Measurements from ENCODE around the gene APBA2.
"Not testable (repeated sequence)": the region's sequence is repeated elsewhere in the genome, so short reads cannot be mapped to it uniquely, and the experiment has no call there.

APBA2 gene

DNA sequence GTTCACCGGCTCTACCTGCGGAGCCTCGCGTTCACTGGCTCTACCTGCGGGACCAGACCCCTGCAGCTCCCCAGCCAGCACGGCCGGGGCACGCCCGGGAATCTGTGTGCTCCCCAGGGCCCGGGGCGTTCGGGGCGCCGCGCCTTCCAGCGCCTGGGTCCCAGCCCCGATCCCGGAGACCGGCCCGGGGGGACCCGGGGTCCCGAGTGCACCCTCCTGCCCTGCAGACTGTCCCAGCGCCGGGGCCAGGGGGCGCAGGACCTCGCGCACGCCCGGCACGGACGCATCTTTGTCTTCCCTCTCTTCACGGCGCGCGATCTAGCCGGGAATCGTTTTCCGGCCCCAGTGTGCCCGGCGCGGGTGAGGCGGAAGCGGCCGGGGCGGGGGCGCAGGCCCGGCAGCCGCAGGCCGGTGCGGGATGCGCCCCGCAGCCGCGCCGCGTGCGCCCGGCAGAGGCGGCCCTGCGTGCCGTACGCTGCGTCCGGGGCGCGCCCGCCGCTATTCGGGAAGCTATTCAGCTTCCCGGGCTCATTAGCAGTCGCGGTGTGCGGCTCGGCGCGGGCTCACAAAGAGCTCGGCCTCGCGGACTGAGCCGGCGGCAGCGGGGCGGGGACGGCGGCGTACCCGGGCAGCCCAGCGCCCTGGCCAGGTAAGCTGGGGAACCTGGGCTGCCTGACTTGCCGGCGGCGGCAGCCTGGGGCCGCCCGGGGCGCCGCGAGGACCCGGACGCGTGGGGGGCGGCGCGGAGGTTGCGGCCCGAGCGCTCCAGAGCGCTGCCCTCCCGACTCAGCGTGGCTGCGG lies at the start of gene APBA2:
Gene APBA2, plus strand, starts transcription at position 345 of the 801 bp plus-strand sequence. CDS start 167,911 bp downstream, outside the sequence.
- DNase-seq (ENCODE audit: low read depth): peak; percentile 55

DNA sequence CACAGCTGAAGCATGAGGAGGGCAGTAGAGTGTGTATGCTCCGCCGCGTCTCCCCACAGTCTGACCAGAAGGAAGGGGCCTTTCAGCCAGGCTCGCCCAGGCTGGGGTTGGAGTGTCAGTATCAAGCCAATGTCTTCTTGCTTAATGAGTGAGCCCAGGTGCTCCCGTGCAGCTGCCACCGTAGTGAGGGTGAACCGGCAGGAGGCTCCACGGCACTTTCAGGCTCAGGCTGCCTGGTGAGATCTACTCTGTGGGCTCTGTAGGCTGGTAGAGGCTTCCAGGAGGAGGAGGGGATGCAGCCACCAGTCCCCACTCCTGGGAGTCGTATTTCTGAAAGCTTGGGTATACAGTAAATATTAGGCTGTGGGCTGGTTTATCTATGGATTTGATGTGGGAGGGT lies 45.5 kb upstream of the APBA2 start:
- not testable (repeated sequence) for DNase-seq (ENCODE audit: low read depth)

- not testable (repeated sequence) for DNase-seq (ENCODE audit: low read depth)
Measured at GRCh38 chr15:28842210-28842609, 43.6 kb upstream of the APBA2 start.

GRCh38 chr15:28843520-28843919 lies 42.3 kb upstream of the APBA2 start:
- not testable (repeated sequence) for DNase-seq (ENCODE audit: low read depth)

- not testable (repeated sequence) for DNase-seq (ENCODE audit: low read depth)
Measured at GRCh38 chr15:28844147-28844546, 41.6 kb upstream of the APBA2 start.

- not testable (repeated sequence) for DNase-seq (ENCODE audit: low read depth)
Measured at GRCh38 chr15:28847247-28847646, 38.5 kb upstream of the APBA2 start.

DNA sequence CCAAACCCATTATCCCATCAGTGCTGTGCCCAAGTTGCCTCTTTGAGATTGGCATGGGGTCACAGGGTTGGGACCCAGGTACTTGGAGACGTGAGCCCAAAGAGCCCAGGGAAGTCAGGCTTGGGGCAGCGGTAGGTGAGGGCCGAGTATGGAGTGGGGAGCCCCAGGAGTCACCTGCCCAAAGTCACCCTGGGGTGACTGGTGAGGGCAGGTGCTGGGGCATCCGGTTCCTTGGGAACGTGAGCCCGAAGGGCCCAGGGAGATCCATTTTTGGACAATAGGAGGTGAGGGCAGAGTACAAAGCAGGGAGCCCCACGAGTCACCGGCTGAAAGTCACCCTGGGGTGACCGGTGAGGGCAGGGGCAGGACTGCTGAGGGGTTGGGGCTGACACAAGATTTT lies 37.8 kb upstream of the APBA2 start:
- not testable (repeated sequence) for DNase-seq (ENCODE audit: low read depth)

GRCh38 chr15:28848521-28848920 lies 37.3 kb upstream of the APBA2 start, which contains the start of gene GOLGA6L7:
Gene GOLGA6L7, minus strand, starts transcription at chr15:28848644. Its CDS starts 95 bp downstream, at chr15:28848549.
- DNase-seq (ENCODE audit: low read depth): peak; percentile 3

GRCh38 chr15:28849271-28849670 lies 36.5 kb upstream of the APBA2 start:
- not testable (repeated sequence) for DNase-seq (ENCODE audit: low read depth)

DNA sequence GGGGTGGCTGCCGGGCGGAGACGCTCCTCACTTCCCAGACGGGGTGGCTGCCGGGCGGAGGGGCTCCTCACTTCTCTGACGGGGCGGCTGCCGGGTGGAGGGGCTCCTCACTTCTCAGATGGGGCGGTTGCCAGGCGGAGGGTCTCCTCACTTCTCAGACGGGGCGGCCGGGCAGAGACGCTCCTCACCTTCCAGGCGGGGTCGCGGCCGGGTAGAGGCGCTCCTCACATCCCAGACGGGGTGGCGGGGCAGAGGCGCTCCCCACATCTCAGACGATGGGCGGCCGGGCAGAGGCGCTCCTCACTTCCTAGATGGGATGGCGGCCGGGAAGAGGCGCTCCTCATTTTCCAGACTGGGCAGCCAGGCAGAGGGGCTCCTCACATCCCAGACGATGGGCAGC lies 36.0 kb upstream of the APBA2 start:
- DNase-seq (ENCODE audit: low read depth): not testable (repeated sequence)

- not testable (repeated sequence) for DNase-seq (ENCODE audit: low read depth)
Measured at GRCh38 chr15:28853654-28854053, 32.1 kb upstream of the APBA2 start.

GRCh38 chr15:28854578-28854977 lies 31.2 kb upstream of the APBA2 start:
- DNase-seq (ENCODE audit: low read depth): not testable (repeated sequence)

- no peak for DNase-seq (ENCODE audit: low read depth)
Measured at GRCh38 chr15:28861031-28861534, 24.7 kb upstream of the APBA2 start.

DNA sequence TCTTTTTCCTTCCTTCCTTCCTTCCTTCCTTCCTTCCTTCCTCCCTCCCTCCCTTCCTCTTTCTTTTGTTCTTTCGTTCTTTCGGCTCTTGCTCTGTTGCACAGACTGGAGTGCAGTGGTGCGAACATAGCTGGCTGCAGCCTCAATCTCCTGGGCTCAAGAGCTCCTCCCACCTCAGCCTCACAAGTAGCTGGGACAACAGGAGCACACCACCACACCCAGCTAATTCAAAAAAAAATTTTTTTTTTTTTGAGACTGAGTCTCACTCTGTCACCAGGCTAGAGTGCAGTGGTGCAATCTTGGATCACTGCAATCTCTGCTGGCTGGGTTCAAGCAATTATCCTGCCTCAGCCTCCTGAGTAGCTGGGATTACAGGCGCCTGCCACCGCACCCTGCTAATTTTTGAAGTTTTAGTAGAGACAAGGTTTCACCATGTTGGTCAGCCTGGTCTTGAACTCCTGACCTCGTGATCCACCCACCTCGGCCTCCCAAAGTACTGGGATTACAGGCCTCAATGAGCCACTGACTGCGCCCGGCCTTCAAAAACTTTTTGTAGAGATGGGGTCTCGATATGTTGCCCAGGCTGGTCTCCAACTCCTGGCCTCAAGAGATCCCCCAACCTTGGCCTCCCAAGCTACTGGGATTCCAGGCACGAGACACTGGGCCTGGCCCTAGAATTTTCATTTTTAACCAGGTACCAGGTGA lies 24.0 kb upstream of the APBA2 start:
- not testable (repeated sequence) for DNase-seq (ENCODE audit: low read depth)

- no peak for DNase-seq (ENCODE audit: low read depth)
Measured at GRCh38 chr15:28868744-28869345, 16.9 kb upstream of the APBA2 start.

DNA sequence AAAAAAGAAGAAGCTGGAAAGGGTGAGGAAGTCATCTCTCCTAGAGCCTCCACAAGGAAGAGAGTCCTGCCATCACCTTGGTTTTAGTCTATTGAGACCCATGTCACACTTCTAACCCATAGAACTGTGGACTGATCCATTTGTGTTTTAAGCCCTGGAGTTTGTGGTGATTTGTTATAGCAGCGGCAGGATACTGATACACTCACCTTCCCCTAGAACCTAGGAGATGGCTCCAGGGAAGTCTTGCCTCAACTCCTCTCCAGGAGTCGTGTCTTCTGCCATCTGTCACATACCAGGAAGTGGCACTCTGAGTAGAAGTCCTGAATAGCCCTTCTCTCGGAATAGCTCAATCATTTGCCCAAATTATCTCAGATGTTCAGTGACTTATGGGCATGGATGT lies 14.6 kb upstream of the APBA2 start:
- DNase-seq (ENCODE audit: low read depth): no peak

GRCh38 chr15:28873006-28873405 lies 12.8 kb upstream of the APBA2 start:
- no peak for DNase-seq (ENCODE audit: low read depth)

DNA sequence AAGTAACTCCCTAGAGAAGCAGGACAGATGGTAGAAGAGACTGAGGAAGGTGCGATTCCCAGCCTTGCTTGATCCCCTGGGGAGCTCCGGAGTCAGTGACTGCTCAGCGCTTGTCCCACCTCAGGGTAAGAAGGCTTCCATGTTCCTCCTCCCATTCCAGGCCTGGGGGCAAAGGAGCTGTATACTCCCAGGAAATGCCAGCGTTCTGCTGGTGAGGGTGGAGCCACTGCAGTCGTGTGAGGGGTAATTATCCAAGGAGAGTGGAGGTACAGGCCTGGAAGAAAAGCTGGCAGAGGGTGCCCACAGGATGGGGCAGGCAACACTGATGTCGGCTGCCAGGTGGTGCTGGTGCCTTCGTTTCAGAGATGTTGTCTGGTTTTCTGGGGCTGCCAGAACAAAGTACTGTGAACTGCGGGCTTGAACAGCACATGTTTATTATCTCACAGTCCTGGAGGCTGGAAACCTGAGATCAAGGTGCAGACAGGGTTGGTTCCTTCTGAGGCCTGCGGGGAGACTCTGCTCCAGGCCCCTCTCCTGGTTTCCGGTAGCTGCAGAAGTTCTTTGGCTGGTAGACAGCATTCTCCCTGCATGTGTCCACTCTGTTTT lies 12.1 kb upstream of the APBA2 start:
- DNase-seq (ENCODE audit: low read depth): no peak

- no peak for DNase-seq (ENCODE audit: low read depth)
Measured at GRCh38 chr15:28875461-28876000, 10.2 kb upstream of the APBA2 start.

GRCh38 chr15:28876131-28876844 lies 9.5 kb upstream of the APBA2 start:
- DNase-seq (ENCODE audit: low read depth): no peak

- DNase-seq (ENCODE audit: low read depth): no peak
Measured at GRCh38 chr15:28876845-28877185, 9.0 kb upstream of the APBA2 start.

All from ELR (cell line).